HG03571 (cell line): ENCODE measurements around the gene ADGRL3.

Source experiments
- ATAC-seq: cut with Tn5 transposase; IDR thresholded peaks from one replicate; pipeline ENCODE4 v1.9.1; 2021; ENCODE audit not compliant: unreplicated experiment

ADGRL3 gene

DNA sequence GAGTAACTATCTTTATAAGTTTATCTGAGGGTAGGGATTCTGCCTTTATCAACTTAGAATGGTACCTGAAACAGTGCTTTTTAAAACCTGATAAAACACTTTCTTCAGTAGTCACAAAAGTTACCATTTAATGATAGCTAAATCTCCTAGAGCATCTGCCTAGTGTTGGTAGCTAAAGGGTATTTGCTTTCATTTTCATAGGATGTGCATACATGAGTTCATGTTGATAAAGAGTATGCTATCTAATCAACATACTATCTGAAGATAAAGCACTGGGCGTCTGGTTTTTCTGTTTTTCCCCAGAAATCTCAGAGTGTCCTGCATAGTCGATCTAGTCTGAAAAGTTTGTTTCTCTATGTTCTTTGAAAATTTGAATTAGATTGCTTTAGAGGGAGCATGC is 75.1 kb downstream of the ADGRL3 start:
- no peak for ATAC-seq

DNA sequence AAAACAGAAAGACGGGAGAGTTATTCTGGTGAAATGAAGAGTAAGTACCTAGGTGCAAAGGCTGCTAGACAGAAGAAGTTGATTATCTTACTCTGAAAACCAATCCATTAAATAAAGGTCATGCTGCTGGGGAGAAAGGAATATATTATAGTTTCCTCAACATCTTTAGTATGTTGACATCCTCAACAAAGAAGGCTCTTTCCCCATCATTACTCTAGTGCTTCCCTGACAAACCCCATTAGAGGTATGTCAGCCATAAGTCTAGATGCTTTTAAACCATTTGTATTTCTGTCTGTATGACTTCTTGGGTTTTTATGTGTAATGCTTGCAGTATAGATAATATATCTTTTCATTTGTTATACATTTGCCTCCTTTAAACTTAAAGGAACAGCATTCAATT is 75.9 kb downstream of the ADGRL3 start:
- no peak for ATAC-seq

DNA sequence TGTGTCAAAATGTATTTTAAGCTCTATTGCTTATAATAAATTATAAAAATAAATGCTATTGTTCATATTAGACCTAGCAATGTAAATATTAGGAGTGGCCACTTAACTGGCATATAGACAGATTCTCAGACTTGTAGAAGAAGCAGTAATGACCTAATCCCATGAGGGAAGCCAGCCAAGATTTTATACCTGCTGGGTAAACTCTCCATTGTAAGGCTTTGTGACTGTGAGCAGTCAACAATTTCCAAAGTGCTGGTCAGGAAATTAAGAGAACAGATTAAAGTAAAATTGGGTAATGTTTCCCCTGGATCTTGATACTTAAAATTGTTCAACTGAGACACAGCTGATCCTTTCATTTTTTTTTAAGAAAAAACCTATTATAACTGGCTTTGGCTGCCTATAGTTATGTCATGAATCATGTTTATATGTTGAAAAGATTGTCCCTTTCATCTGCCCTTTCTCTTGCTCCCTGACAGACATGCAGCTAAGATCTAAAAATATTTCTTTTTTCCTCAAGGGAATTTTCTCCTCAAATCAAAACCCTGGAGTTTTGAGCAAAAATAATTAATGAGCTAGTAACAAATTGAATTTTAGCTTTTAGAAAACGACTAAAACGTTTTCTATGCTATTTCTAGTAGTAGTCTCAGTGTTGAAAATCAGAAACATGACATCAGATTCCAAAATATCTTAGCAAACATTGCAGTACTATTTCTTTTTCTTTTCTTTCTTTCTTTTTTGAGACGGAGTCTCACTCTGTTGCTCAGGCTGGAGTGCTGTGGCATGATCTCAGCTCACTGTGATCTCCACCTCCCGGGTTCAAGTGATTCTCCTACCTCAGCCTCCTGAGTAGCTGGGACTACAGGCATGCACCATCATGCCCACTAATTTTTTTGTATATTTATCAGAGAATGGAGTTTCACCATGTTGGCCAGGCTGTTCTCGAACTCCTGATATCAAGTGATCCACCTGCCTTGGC is 77.9 kb downstream of the ADGRL3 start:
- no peak for ATAC-seq

DNA sequence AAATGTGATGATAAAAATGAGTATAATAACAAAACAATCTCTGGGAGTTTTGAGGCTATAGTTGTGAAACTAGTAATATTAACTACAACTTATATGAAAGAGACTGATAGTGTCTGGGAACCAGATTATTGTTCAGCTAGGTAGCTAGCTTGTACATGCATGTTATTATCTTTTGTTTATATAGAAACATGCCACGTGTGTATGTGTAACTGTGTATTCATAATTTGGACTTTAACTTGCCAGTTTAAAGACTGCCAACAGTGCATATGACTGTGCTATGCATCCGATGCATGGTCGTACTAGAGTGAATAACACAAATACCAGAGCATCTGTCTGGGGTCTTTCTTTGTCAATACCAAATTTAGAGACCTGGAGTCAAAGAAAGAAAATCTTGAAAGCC is 92.2 kb downstream of the ADGRL3 start:
- ATAC-seq = no peak

DNA sequence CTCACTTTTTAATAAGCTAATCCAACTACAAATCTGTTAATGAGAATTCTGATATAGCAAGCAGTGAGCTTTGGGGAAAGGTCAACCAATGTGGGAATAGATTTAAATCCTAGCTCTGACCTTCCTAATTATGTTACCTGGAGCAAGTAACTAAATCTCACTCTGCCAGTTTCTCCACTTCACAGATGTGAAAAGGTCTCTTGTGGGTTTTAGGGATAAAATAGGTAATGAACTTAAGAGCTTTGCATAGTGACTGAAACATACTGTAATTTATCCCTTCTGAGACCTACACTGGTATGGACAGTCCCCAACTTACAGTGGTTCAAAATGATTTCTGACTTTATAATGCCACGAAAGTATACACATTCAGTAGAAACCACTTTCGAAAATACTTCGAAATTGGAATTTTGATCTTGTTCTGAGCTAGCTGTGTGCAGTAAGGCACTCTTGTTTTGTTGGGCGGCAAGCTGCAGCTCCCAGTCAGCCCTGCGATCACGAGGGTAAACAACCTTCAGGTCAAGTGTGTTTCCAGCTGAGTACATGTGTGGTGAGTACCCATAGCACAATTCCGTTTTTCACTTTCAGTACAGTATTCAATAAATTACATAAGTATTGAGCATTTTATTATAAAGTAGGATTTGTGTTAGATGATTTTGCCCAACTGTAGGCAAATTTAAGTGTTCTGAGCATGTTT is 93.7 kb downstream of the ADGRL3 start:
- no peak for ATAC-seq

DNA sequence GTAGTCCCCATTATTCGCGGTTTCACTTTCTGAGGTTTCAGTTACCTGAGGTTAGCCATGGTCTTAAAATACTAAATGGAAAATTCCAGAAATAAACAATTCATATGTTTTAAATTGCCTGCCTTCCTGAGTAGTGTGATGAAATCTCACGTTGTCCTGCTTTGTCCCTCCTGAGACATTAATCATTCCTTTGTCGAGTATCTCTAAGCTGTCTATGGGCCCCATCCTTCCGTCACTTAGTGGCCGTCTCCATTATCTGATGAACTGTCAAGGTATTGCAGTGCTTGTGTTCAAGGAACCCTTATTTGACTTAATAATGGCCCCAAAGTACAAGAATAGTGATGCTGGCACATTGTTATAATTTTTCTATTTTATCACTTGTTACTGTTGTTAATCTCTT is 94.8 kb downstream of the ADGRL3 start:
- no peak for ATAC-seq

DNA sequence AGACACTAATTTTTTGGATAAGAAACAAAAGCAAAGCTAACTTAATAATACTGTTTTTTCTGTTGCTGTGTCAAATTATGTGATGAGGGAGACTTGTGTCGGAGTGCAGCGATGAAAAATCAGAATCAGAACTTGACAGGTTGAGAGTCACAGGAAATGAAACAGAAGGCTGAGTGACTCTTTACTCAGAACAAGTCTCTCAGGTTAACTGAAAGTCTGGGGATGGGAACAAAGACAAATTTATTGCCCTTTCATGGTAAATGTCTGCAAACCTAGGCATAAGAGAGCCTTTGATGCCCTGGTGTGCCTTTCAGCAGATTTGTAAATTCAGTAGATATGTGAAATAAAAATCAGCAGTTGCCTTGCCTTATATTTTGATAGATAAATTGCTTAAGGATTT is 96.0 kb downstream of the ADGRL3 start:
- ATAC-seq = no peak

DNA sequence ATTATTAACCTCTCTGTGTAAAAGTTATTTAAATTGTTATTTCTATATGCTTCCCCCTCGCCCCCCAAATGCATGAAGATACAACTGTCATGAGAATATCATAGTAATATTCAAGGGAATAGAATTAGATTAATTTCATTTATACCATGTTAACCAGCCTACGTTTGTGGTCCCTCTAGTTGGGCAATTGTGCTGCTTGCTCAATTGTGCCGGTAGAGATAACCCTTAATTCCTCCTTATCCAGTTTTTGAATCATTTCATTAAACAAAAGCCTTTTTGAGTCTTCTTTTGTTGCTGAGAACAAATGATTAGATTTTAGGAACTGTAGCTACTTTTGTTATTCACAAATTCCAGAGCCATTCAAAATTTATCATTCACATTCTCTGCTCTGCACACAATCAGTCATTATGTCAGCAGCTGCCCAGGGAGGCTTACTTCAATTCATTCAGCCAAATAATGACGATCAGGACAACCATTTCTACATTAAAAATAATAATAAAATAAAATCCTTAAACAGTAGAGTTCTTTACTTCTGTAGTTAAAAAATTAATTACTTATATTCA is 98.1 kb downstream of the ADGRL3 start:
- ATAC-seq = no peak

DNA sequence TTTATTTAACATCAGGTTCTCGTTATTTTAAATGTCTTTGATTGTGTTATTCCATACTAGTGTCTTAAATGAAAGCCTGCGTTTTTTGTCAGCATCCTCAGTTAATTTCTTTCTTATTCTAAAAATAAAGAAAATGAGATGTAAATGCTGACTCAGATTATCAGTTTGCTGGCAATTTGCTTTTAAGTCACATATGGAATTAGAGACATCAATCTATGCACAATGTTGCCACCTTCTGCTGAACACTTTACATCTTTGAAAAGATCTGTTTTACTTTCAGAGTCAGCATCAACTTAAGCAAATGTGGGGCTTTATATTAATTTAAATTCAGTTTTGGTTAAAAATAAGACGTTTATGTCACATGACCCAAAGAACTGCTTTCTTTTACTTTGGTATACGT is 99.2 kb downstream of the ADGRL3 start:
- ATAC-seq = no peak

DNA sequence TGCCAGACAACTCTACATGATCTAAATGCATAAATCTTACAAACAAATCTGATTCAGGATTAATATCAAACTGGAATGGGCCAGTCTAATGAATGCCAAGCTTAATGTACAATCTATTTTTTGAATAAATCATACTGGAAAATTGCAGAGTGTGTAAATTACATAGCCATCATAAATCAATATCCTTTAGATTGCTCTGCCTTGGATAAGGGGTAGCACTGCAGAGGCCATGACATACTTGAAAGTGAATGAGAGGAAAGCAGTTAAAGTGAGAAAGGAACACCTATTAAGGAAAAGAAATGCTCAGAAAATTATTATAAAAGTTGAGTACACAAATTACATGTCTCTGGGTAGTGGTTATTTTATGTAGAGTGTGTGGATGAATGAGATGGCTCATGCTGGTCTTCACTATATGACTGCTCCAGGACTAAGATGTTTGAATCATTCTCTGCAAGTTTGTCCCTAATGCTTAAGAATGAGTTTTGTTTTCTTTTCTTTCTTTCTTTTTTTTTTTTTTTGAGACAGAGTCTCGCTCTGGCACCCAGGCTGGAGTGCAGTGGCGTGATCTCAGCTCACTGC is 100.2 kb downstream of the ADGRL3 start:
- no peak for ATAC-seq

DNA sequence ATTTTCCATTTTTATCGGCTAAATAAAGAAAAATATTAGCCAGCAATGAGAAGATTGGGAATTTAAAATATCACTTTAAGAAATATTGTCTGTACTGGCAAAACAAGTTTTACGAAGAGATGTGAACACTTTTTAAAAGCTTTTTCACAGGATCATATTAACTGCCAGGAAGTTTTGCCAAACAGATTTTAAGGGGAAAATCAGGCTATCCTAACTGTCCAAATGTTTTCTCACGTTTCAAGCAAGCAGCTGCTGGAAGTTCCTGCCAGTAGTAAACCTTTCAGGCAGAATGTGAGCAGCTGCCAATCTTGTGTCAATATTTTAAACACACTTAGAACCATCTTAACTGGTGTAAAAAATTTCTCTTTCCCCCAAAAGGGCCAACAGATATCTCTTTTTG is 101.1 kb downstream of the ADGRL3 start:
- no peak for ATAC-seq

DNA sequence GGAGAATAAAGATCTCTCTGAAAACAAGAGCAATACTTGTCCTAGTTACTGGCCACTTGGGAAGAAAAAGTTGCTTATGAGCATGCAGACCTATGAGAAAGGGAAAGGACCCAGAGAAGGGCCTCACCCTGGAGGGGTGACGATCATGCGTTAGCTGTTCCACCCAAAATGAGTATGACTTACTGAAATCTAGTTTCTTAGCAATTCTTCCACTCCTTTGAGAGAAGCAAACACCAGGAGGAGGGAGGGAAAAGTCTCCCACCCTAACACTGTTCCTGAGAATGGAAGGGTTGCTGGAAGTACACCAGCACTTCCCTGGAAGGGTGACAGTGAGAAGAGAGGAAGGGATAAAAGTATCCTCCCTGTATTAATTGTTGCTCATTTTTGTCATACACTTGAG is 107.9 kb downstream of the ADGRL3 start:
- ATAC-seq = no peak

DNA sequence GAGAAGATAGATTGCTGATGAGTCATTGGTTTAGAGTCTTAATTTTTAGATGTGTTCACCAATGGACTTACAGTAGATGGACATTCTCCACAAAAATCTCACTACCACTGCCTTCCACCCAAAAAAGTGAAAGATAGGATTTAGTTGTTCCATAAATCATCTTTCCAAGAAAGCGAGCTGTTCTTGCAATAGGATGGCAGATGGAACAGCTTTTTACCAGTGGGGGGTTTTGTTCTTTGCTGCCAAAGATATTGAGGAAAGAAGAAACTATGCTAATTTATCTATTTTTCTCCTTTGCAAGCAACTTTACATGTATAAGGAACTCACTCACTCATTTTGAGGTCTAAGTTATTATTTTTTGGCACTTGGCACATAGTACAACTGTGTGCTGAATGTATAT is 109.5 kb downstream of the ADGRL3 start:
- ATAC-seq = no peak

DNA sequence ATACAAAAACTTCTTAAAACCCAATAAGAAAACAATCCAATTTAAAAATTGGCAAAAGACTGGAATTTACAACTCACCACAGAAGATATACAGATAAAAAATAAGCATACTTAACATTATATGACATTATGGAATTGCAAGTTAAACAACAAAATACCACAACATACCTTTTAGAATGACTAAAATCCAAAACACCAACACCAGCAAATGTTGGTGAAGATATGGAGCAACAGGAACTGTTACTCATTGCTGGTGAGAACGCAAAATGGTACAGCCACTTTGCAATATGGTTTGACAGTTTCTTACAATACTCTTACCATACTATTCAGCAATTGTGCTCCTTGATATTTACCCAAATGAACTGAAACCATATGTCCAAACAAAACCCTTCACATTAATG is 112.4 kb downstream of the ADGRL3 start:
- ATAC-seq = no peak

DNA sequence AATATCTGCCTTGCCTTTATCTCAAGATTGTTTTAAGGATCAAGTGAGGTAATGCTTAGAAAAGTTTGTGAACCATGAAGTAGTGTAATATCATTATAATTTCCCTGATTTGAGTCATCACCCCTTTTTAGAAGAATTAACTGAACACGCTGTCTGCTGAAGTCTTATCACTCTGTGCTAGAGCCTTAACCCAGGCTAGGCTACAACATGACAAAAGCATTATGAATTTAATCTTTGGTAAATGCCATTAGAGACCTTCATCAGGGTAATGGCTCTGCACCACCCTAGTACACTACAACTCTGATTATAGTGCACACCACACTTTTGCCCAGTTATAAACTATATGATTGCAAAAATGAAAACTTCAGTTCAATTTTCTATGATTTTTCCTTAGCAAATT is 118.3 kb downstream of the ADGRL3 start:
- no peak for ATAC-seq

DNA sequence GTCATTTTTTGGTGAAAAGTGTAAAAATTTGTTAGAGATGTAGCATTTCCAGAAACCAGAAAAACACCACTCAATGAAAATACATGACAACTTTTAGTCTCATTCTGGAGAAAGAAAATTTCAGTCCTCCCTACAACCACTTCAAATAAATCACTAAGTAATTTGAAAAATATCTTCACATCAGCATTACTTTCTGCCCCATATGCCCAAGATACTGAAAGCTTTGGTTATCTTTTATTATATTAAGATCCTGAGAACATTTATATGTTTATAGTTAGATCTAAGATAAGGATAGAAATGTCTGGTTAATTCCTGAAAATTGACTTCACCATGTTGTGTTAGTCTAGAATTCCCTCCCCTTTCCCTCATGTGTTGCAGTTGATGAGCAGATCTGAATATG is 119.0 kb downstream of the ADGRL3 start:
- ATAC-seq = no peak

DNA sequence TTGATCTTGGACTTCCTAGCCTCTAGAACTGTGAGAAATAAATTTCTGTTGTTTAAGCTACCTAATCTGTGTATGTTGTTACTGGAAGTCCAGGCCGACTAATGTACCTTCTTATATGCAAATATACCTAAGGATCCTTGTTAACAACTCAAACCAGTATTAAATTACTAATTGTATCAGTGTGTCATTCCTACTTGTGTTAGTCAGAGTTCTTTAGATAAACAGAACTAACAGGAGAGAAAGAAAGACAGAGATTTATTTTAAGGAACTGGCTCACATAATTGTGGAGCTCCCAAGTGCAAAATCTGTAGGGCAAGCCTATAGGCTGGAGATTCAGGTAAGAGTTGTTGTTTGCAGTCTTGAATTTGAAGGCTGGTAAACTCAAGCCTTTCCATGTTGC is 120.0 kb downstream of the ADGRL3 start:
- ATAC-seq = no peak

DNA sequence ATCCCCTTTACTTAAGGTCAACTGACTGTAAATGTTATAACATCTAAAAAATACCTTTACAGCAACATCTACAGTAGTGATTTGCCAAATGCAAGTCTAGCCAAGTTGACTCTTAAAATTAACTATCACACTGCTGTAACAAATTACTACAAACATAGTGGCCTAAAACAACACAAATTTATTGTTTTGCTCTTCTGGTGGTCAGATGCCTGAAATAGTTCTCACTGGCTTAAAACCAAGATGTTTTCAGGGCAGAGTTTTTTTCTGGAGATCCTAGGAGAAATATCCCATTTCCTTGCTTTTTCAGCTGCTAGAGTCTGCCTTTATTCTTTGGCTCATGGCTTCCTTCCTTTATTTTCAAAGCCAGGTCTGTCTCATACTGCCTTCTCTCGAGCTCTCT is 120.5 kb downstream of the ADGRL3 start:
- no peak for ATAC-seq

DNA sequence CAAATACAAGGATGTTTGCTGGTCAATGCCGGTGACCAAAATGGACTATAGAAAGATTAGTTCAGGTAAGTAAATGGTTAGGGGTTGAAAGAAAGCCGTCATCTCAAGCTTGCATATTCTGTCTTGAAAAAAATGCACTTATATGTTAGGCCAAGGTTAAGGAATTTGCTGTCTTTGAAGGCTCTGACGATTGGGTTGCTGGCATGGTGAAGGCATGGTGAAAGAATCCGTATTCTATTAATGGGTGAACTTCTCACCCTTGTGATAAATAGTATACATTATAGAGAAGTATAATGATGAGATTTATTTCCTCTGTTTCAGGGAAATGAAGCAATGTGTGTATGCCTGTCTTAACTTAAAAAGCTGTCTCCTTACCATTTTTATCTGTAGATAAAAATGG is 132.6 kb downstream of the ADGRL3 start:
- no peak for ATAC-seq

DNA sequence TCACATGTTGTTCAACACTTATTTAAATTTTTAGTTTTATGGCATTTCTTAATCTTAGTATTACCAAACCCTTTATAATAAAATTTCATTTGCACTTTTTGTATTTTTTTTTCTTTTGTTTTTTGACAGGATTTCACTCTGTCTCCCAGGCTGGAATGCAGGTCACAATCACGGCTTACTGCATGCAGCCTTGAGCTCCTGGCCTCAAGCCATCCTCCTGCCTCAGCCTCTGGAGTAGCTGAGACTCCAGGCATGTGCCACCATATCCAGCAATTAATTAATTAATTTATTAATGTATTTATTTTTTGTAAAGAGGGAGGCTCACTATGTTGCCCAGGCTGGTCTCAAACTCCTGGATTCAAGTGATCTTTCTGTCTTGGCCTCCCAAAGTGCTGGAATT is 133.4 kb downstream of the ADGRL3 start:
- ATAC-seq = no peak

DNA sequence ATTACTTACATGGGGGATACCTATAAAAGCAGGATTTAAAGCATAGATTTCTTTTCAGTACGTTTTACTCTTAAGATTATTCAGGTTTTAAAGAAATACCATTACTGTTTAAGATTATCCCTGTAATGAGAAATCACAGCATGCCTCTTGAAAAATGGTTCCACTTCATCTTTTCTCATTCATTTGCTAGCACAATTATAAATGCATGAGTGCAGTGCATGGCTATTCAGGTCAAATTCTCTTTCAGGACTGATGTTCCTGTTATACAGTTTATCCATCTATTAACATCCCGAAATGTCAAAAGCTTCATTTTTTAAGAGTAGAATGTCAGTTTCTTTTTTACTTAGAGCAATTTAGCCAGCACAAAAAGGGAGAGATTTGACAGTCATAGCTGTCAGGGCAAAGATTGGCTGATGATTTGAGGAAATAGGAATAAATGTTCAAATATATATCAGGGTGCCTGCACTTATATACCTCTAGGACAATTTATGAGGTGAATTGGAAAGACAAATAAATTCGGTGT is 135.2 kb downstream of the ADGRL3 start:
- no peak for ATAC-seq

DNA sequence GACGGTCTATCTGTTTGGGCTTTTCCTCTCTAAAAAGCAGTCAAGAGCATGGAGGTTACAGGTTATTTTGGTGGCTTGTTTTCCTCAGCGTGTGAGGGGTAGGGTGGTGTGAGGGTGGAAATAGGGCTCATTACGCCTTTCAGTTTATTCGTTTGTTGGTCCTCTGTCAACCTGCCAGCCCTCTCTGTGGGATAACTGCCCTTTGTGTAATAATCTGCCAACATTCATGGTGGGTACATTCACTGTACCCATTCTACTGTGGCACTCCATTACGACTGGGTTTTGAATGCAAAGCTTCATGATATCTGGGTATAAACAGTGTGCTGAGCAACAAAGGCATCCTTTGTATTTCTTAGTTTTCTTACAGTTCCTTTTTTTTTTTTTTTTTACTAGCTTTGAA is 136.4 kb downstream of the ADGRL3 start:
- ATAC-seq = no peak
